IMR-90 (cell line): Measurements from ENCODE around the gene NEDD4L. TPM values are rescaled to one million over a fixed set of nuclear protein-coding genes. Genes with fewer than 3 reads are reported as not detected.

ENCODE experiments used
- ATAC-seq: fragments of 200-7000 bp; cut with Tn5 transposase; 2 replicates; pipeline ENCODE4 v1.9.1; 2020; ENCODE audit warnings: low read depth, mild to moderate bottlenecking, moderate library complexity
- BruUV-seq: library from RNA; stranded (reverse); fragments of 400-500 nt; replicated peaks from 2 replicates; lab custom pipeline; 2021; lab: Mats Ljungman, UMichigan
- CTCF ChIA-PET: fragments of 300-600 bp; formaldehyde crosslinking; extraction: SDS; loops from one replicate; lab custom pipeline; 2021; ENCODE audit warnings: antibody characterized with exemption; lab: Yijun Ruan, JAX
- POLR2A ChIA-PET: fragments of 300-600 bp; sonication (Branson Sonifier 250); formaldehyde crosslinking; loops from one replicate; lab custom pipeline; 2022; ENCODE audit warnings: antibody characterized with exemption; ENCODE audit not compliant: unreplicated experiment; lab: Charles Lee
- DNase-seq: peaks from one replicate; pipeline ENCODE4 v3.0.0; 2013
- H2AFZ ChIP-seq: replicated peaks from 2 replicates; pipeline ENCODE3; 2013; ENCODE audit warnings: low read length, mild to moderate bottlenecking; ENCODE audit not compliant: poor library complexity
- H2AK5ac ChIP-seq: 2 replicates; pipeline ENCODE4 v1.6.1; 2013; ENCODE audit warnings: low read depth, low read length, inconsistent platforms
- H2AK9ac ChIP-seq: replicated peaks from 2 replicates; pipeline ENCODE3; 2013; ENCODE audit warnings: mild to moderate bottlenecking, low read depth, low read length, moderate library complexity; ENCODE audit not compliant: poor library complexity
- H2BK120ac ChIP-seq: 2 replicates; pipeline ENCODE4 v1.6.1; 2013; ENCODE audit warnings: low read depth, low read length, inconsistent platforms
- H2BK15ac ChIP-seq: 3 replicates; pipeline ENCODE4 v1.6.1; 2013; ENCODE audit warnings: low read depth, low read length, inconsistent platforms
- H2BK20ac ChIP-seq: 2 replicates; pipeline ENCODE4 v1.6.1; 2013; ENCODE audit warnings: low read depth, mild to moderate bottlenecking, inconsistent platforms, low read length, moderate library complexity
- H2BK5ac ChIP-seq: 2 replicates; pipeline ENCODE4 v1.6.1; 2013; ENCODE audit warnings: mild to moderate bottlenecking, low read depth, low read length, inconsistent platforms; ENCODE audit not compliant: poor library complexity, severe bottlenecking
- H3K14ac ChIP-seq: replicated peaks from 2 replicates; pipeline ENCODE4 v1.6.1; 2013; ENCODE audit warnings: low read depth, low read length, inconsistent platforms
- H3K18ac ChIP-seq: 2 replicates; pipeline ENCODE4 v1.6.1; 2013; ENCODE audit warnings: low read depth, low read length, control low read depth
- H3K23ac ChIP-seq: 2 replicates; pipeline ENCODE4 v1.6.1; 2013; ENCODE audit warnings: low read depth, low read length, inconsistent platforms
- H3K27ac ChIP-seq: 2 replicates; pipeline ENCODE4 v1.5.1; 2013; ENCODE audit warnings: mild to moderate bottlenecking, control low read depth, low read length; ENCODE audit not compliant: insufficient read depth
- H3K27me3 ChIP-seq: 2 replicates; pipeline ENCODE4 v1.6.1; 2013; ENCODE audit warnings: low read length; ENCODE audit not compliant: control insufficient read depth, insufficient read depth
- H3K36me3 ChIP-seq: 2 replicates; pipeline ENCODE4 v1.6.1; 2013; ENCODE audit warnings: low read length, mixed read lengths; ENCODE audit not compliant: control insufficient read depth, insufficient read depth
- H3K4ac ChIP-seq: 2 replicates; pipeline ENCODE4 v1.6.1; 2013; ENCODE audit warnings: low read depth, low read length, inconsistent platforms
- H3K4me1 ChIP-seq: 2 replicates; pipeline ENCODE4 v1.6.1; 2013; ENCODE audit warnings: low read length, mixed read lengths; ENCODE audit not compliant: control insufficient read depth, insufficient read depth
- H3K4me2 ChIP-seq: 2 replicates; pipeline ENCODE4 v1.6.1; 2013; ENCODE audit warnings: low read depth, mild to moderate bottlenecking, control low read depth, low read length, moderate library complexity
- H3K4me3 ChIP-seq: 2 replicates; pipeline ENCODE4 v1.5.1; 2013; ENCODE audit warnings: low read depth, mild to moderate bottlenecking, control low read depth, low read length, moderate library complexity; ENCODE audit not compliant: insufficient read depth
- H3K56ac ChIP-seq: 2 replicates; pipeline ENCODE4 v1.6.1; 2013; ENCODE audit warnings: low read length, inconsistent platforms; ENCODE audit not compliant: insufficient read depth; ENCODE audit errors: extremely low read depth
- H3K79me1 ChIP-seq, 2 experiments: 2 replicates each; pipeline ENCODE4 v1.6.1; 2013; ENCODE audit warnings: low read length in 2 of 2, inconsistent platforms in 1 of 2, low read depth in 1 of 2
- H3K9ac ChIP-seq: 2 replicates; pipeline ENCODE4 v1.6.1; 2013; ENCODE audit warnings: low read depth, low read length, control low read depth
- H3K9me1 ChIP-seq: 2 replicates; pipeline ENCODE4 v1.6.1; 2013; ENCODE audit warnings: low read length, inconsistent platforms; ENCODE audit not compliant: insufficient read depth
- H3K9me3 ChIP-seq: 2 replicates; pipeline ENCODE4 v1.6.1; 2013; ENCODE audit warnings: low read length; ENCODE audit not compliant: control insufficient read depth, insufficient read depth
- H4K20me1 ChIP-seq: 2 replicates; pipeline ENCODE4 v1.6.1; 2013; ENCODE audit warnings: low read length, inconsistent platforms; ENCODE audit not compliant: insufficient read depth
- H4K5ac ChIP-seq: 2 replicates; pipeline ENCODE4 v1.6.1; 2013; ENCODE audit warnings: mild to moderate bottlenecking, low read depth, low read length, control low read depth
- H4K8ac ChIP-seq, 2 experiments: 2 replicates each; pipeline ENCODE4 v1.6.1; 2013; ENCODE audit warnings: low read depth in 2 of 2, low read length in 2 of 2, control low read depth in 1 of 2, inconsistent platforms in 1 of 2
- H4K91ac ChIP-seq: 2 replicates; pipeline ENCODE4 v1.6.1; 2013; ENCODE audit warnings: low read depth, low read length, inconsistent platforms; ENCODE audit not compliant: insufficient read depth
- BHLHE40 ChIP-seq: fragments of 150-350 bp; IDR thresholded peaks from 2 replicates; pipeline ENCODE4 v1.6.1; 2016; ENCODE audit warnings: mild to moderate bottlenecking, low read depth, low read length
- CEBPB ChIP-seq: IDR thresholded peaks from 2 replicates; pipeline ENCODE4 v1.6.1; 2012; ENCODE audit warnings: low read depth, low read length, improper control_type of control experiment
- CHD1 ChIP-seq: IDR thresholded peaks from 2 replicates; pipeline ENCODE4 v1.6.1; 2012; ENCODE audit warnings: low read depth, low read length, improper control_type of control experiment
- FOS ChIP-seq: fragments of 150-350 bp; IDR thresholded peaks from 2 replicates; pipeline ENCODE4 v1.6.1; 2016; ENCODE audit warnings: low read depth, low read length
- MAFK ChIP-seq: IDR thresholded peaks from 2 replicates; pipeline ENCODE4 v1.6.1; 2012; ENCODE audit warnings: low read depth, low read length, improper control_type of control experiment
- MAZ ChIP-seq: IDR thresholded peaks from 2 replicates; pipeline ENCODE4 v1.6.1; 2012; ENCODE audit warnings: low read depth, mild to moderate bottlenecking, low read length, improper control_type of control experiment, moderate library complexity, borderline replicate concordance
- MXI1 ChIP-seq: IDR thresholded peaks from 2 replicates; pipeline ENCODE4 v1.6.1; 2012; ENCODE audit warnings: low read depth, mild to moderate bottlenecking, low read length, moderate library complexity, borderline replicate concordance
- NFE2L2 ChIP-seq: fragments of 150-350 bp; IDR thresholded peaks from 2 replicates; pipeline ENCODE4 v1.6.1; 2016; ENCODE audit warnings: low read depth, mild to moderate bottlenecking, low read length
- POLR2A ChIP-seq: IDR thresholded peaks from 2 replicates; pipeline ENCODE4 v1.6.1; 2012; ENCODE audit warnings: mild to moderate bottlenecking, low read depth, low read length
- RAD21 ChIP-seq: IDR thresholded peaks from 2 replicates; pipeline ENCODE4 v1.6.1; 2012; ENCODE audit warnings: low read length, improper control_type of control experiment
- RCOR1 ChIP-seq: IDR thresholded peaks from 2 replicates; pipeline ENCODE4 v1.6.1; 2012; ENCODE audit warnings: mild to moderate bottlenecking, low read length, improper control_type of control experiment; ENCODE audit not compliant: insufficient replicate concordance
- RFX5 ChIP-seq: IDR thresholded peaks from 2 replicates; pipeline ENCODE4 v1.8.0; 2012; ENCODE audit warnings: low read depth, mild to moderate bottlenecking, low read length, moderate library complexity
- SMC3 ChIP-seq: fragments of 150-350 bp; IDR thresholded peaks from 2 replicates; pipeline ENCODE4 v1.6.1; 2016; ENCODE audit warnings: low read depth, mild to moderate bottlenecking, antibody characterized with exemption, low read length, moderate library complexity
- WGBS, 2 experiments: methylation state at CpG; one replicate each; pipeline versions ENCODE4 v1.1.5 to v1.1.7; 2013; ENCODE audit warnings: missing lambda C conversion rate in 2 of 2; ENCODE audit not compliant: insufficient read length in 1 of 2; ENCODE audit errors: extremely low coverage in 2 of 2; 5-methylcytosine and 5-hydroxymethylcytosine counted together
- dilution Hi-C: fragments of 300-500 bp; cut with HindIII; formaldehyde crosslinking; loops from one replicate; pipeline ENCODE4 v1.14.3; 2018; ENCODE audit warnings: low sequenced_read_pairs; ENCODE audit not compliant: unreplicated experiment
- in situ Hi-C: fragments of 300-500 bp; cut with MboI; formaldehyde crosslinking; loops from 3 replicates; pipeline ENCODE4 v1.14.3; 2019; ENCODE audit warnings: low sequenced_read_pairs, inconsistent platforms, mixed read lengths
- intact Hi-C: fragments of 100-400 bp; cut with micrococcal nuclease; formaldehyde crosslinking; loops from 2 replicates; pipeline ENCODE4 v1.10.0; 2022
- polyA plus RNA-seq, 3 experiments: library from polyadenylated mRNA; depleted of rRNA; stranded (reverse); fragments of >200 nt; gene quantifications; 2 replicates each; pipeline ENCODE4 v1.2.3, GENCODE V29; 2012; ENCODE audit warnings: low replicate concordance in 1 of 3
- total RNA-seq: library from RNA; depleted of rRNA; stranded (reverse); fragments of >200 nt; gene quantifications from 2 replicates; pipeline ENCODE4 v1.2.3, GENCODE V29; 2012
- TF ChIP-seq, protein P1 (sequence below): conservative IDR thresholded peaks from 2 replicates; pipeline ENCODE4 v1.5.1; 2012; ENCODE audit warnings: mild to moderate bottlenecking, low read depth, low read length, improper control_type of control experiment
- TF ChIP-seq, protein P2 (sequence below): fragments of 150-350 bp; IDR thresholded peaks from 2 replicates; pipeline ENCODE4 v1.6.1; 2016; ENCODE audit warnings: low read depth, mild to moderate bottlenecking, low read length, moderate library complexity, borderline replicate concordance

NEDD4L gene
- total and polyA plus RNA-seq, 2 of the 4 experiments (the other 2 are of a cell fraction): 10.0 to 10.9 TPM

DNA sequence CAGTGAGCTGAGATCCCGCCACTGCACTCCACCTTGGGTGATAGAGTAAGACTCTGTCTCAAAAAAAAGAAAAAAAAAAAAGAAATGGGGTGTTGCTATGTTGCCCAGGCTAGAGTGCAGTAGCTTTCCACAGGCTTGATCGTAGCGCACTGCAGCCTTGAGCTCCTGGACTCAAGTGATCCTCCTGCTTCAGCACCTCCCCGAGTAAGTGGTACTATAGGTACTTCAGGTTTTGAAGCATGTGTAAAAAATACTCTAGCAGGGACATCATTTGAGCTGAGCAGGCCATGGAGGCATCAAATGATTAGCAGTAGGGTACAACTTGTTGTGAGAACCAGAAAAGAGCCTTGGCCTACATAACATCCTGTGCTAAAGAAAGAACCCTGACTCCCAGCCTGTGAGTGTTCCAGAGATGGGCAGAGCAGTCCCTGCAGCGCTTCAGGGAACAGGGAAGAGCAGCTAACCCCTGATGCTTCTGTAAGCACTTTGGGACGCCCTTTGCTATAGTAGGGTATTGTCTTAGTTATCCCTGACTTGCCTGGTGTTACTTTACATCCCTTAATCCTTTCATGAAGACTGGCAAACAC is 119.1 kb downstream of the NEDD4L start:
- Histone ChIP-seq H3K18ac (no peak overlapping the region), H2AFZ (no peak overlapping the region), H2BK120ac (no peak overlapping the region), H3K56ac (no peak overlapping the region), H4K91ac (no peak overlapping the region), H2BK20ac (no peak overlapping the region), H3K4ac (no peak overlapping the region), H3K23ac (no peak overlapping the region), H2BK5ac (no peak overlapping the region), H4K20me1 (peaks cover 3% of the 10 kb centered on the region; the same call in 1 of the 2 replicates), H3K36me3 (no peaks in the 10 kb centered on the region), H4K8ac (no peak overlapping the region), H2AK5ac (no peak overlapping the region), H3K27me3 (peaks cover 2% of the 10 kb centered on the region; the same call in 1 of the 2 replicates), H3K79me1 (no peaks in the 10 kb centered on the region), H3K27ac (no peak overlapping the region), H2AK9ac (no peak overlapping the region), H2BK15ac (no peak overlapping the region), H3K9me3 (no peaks in the 10 kb centered on the region), H3K9ac (no peak overlapping the region), H3K9me1 (peaks cover 3% of the 10 kb centered on the region; the same call in 1 of the 2 replicates), H4K5ac (no peak overlapping the region), H3K4me3 (no peak overlapping the region), H3K4me2 (no peak overlapping the region), H3K4me1 (no peaks in the 10 kb centered on the region), H3K14ac (no peak overlapping the region)
- WGBS, 2 experiments: no CpG with 5 or more reads among the region's 6 CpGs
- CTCF ChIA-PET: no interaction called here
- TF ChIP-seq CEBPB: no peak
- no peak for TF ChIP-seq MAFK
- no peak for TF ChIP-seq NFE2L2
- no peak for TF ChIP-seq RAD21
- TF ChIP-seq, protein P1, sequence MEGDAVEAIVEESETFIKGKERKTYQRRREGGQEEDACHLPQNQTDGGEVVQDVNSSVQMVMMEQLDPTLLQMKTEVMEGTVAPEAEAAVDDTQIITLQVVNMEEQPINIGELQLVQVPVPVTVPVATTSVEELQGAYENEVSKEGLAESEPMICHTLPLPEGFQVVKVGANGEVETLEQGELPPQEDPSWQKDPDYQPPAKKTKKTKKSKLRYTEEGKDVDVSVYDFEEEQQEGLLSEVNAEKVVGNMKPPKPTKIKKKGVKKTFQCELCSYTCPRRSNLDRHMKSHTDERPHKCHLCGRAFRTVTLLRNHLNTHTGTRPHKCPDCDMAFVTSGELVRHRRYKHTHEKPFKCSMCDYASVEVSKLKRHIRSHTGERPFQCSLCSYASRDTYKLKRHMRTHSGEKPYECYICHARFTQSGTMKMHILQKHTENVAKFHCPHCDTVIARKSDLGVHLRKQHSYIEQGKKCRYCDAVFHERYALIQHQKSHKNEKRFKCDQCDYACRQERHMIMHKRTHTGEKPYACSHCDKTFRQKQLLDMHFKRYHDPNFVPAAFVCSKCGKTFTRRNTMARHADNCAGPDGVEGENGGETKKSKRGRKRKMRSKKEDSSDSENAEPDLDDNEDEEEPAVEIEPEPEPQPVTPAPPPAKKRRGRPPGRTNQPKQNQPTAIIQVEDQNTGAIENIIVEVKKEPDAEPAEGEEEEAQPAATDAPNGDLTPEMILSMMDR: no peak
- no peak for TF ChIP-seq RCOR1
- TF ChIP-seq RFX5: no peak
- no peak for TF ChIP-seq FOS
- no peak for TF ChIP-seq SMC3
- no peak for TF ChIP-seq POLR2A
- TF ChIP-seq, protein P2, sequence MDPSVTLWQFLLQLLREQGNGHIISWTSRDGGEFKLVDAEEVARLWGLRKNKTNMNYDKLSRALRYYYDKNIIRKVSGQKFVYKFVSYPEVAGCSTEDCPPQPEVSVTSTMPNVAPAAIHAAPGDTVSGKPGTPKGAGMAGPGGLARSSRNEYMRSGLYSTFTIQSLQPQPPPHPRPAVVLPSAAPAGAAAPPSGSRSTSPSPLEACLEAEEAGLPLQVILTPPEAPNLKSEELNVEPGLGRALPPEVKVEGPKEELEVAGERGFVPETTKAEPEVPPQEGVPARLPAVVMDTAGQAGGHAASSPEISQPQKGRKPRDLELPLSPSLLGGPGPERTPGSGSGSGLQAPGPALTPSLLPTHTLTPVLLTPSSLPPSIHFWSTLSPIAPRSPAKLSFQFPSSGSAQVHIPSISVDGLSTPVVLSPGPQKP: no peak
- TF ChIP-seq CHD1: no peak
- TF ChIP-seq MAZ: no peak
- TF ChIP-seq BHLHE40: no peak
- no peak for TF ChIP-seq MXI1
- in situ Hi-C loops (no loop called here), dilution Hi-C loops (no loop called here), intact Hi-C loops (no loop called here)
- BruUV-seq: no TSS peak
- DNase-seq: no peak
- POLR2A ChIA-PET: no interaction called here
- no peak for ATAC-seq
